ENCODE measurements around the gene MMP27.
A peak's percentile ranks its signal among the peaks of the same experiment; 100 is the strongest.

DNA sequence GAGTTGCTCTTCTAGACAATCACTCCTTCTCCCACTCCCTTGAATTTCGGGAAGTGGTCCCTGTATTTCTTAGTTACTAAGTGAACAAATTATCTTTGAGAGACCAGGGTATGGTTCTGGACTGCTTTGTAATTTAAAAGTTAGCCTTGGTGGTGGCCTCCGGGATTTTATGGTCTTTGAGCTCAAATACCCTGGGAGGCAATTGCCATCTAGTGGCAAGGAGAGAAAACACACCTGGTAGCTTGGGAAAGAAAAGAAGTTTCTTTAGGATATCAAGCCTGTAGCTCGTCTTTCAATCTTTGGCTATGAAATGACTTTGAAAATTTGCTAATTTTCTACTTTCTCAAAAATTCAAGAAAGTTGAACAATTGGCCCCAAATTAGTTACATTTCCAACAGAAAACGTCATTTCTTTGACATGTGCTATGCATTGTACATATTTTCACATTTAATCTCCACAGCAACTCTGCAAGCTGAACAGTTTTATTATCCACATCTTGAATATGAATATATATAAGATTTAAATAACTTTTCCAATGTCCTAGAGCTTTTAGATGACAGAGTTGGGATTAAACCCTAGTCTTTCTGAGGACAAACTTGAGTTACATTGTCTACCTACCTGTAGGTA is 39.1 kb downstream of the MMP27 start:
- TF ChIP-seq, protein P1, sequence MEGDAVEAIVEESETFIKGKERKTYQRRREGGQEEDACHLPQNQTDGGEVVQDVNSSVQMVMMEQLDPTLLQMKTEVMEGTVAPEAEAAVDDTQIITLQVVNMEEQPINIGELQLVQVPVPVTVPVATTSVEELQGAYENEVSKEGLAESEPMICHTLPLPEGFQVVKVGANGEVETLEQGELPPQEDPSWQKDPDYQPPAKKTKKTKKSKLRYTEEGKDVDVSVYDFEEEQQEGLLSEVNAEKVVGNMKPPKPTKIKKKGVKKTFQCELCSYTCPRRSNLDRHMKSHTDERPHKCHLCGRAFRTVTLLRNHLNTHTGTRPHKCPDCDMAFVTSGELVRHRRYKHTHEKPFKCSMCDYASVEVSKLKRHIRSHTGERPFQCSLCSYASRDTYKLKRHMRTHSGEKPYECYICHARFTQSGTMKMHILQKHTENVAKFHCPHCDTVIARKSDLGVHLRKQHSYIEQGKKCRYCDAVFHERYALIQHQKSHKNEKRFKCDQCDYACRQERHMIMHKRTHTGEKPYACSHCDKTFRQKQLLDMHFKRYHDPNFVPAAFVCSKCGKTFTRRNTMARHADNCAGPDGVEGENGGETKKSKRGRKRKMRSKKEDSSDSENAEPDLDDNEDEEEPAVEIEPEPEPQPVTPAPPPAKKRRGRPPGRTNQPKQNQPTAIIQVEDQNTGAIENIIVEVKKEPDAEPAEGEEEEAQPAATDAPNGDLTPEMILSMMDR (IDR thresholded peaks at IDR 0.05) = peak; percentile 59 to 83 (median 73)
- TF ChIP-seq POLR2A (IDR thresholded peaks at IDR 0.05) (no peak), POLR2AphosphoS5 (IDR thresholded peaks at IDR 0.05) (no peak), EP300 (IDR thresholded peaks at IDR 0.05) (no peak)

Data from upper lobe of left lung (tissue), 4 donors.